ENCODE data around the gene PRRT2.
A peak's percentile ranks its signal among the peaks of the same experiment; 100 is the strongest.

Gene PRRT2

GRCh38 chr16:29806641-29807425 is 5.2 kb upstream of the PRRT2 start:
- peaks cover 49% of the 10 kb centered on the region for H3K79me2 ChIP-seq (ENCODE audit: insufficient read depth, low read length)
- TF ChIP-seq CTCF (conservative IDR thresholded peaks at IDR 0.05; ENCODE audit: low read length) (no peak), EZH2phosphoT487 (IDR thresholded peaks at IDR 0.05; ENCODE audit: borderline replicate concordance) (no peak)
- H3K4me2 ChIP-seq (ENCODE audit: low read depth, low read length, poor library complexity, severe bottlenecking), result peak overlapping the region; percentile 97
- peak overlapping the region; percentile 89 for H3K9ac ChIP-seq (ENCODE audit: low read depth, low read length, poor library complexity, severe bottlenecking)
- H3K4me3 ChIP-seq (ENCODE audit: low read length, poor library complexity, severe bottlenecking), result peak overlapping the region; percentile 97
- peaks cover 59% of the 10 kb centered on the region for H3K36me3 ChIP-seq (ENCODE audit: insufficient read depth, low read length)
- peaks cover 35% of the 10 kb centered on the region for H4K20me1 ChIP-seq (ENCODE audit: insufficient read depth, low read length, poor library complexity, severe bottlenecking)
- H2AFZ ChIP-seq (ENCODE audit: low read length), result no peak overlapping the region
- H3K27me3 ChIP-seq (ENCODE audit: insufficient read depth, low read length, poor library complexity, severe bottlenecking), result no peaks in the 10 kb centered on the region
- H3K4me1 ChIP-seq (ENCODE audit: insufficient read depth, low read length, poor library complexity, severe bottlenecking), result peaks cover 37% of the 10 kb centered on the region
- H3K9me3 ChIP-seq (ENCODE audit: insufficient read depth, low read depth, low read length), result no peaks in the 10 kb centered on the region
- no peaks in the 10 kb centered on the region for H3K9me2 ChIP-seq (replicated peaks; ENCODE audit: low read depth, low read length)
- peaks cover 13% of the 10 kb centered on the region for H3F3A ChIP-seq (ENCODE audit: low read depth)

- peaks cover 51% of the 10 kb centered on the region for H3K36me3 ChIP-seq (ENCODE audit: insufficient read depth, low read length)
- H3K9me3 ChIP-seq (ENCODE audit: insufficient read depth, low read depth, low read length), result no peaks in the 10 kb centered on the region
- H3K4me2 ChIP-seq (ENCODE audit: low read depth, low read length, poor library complexity, severe bottlenecking), result peak overlapping the region; percentile 97
- H3K9me2 ChIP-seq (replicated peaks; ENCODE audit: low read depth, low read length), result no peaks in the 10 kb centered on the region
- TF ChIP-seq EZH2phosphoT487 (IDR thresholded peaks at IDR 0.05; ENCODE audit: borderline replicate concordance) (no peak), CTCF (conservative IDR thresholded peaks at IDR 0.05; ENCODE audit: low read length) (peak; percentile 56)
- peak overlapping the region; percentile 89 for H3K9ac ChIP-seq (ENCODE audit: low read depth, low read length, poor library complexity, severe bottlenecking)
- H3K27me3 ChIP-seq (ENCODE audit: insufficient read depth, low read length, poor library complexity, severe bottlenecking), result no peaks in the 10 kb centered on the region
- H2AFZ ChIP-seq (ENCODE audit: low read length), result no peak overlapping the region
- H3F3A ChIP-seq (ENCODE audit: low read depth), result peaks cover 13% of the 10 kb centered on the region
- peaks cover 47% of the 10 kb centered on the region for H3K79me2 ChIP-seq (ENCODE audit: insufficient read depth, low read length)
- peaks cover 35% of the 10 kb centered on the region for H4K20me1 ChIP-seq (ENCODE audit: insufficient read depth, low read length, poor library complexity, severe bottlenecking)
- H3K4me1 ChIP-seq (ENCODE audit: insufficient read depth, low read length, poor library complexity, severe bottlenecking), result peaks cover 39% of the 10 kb centered on the region
- H3K4me3 ChIP-seq (ENCODE audit: low read length, poor library complexity, severe bottlenecking), result peak overlapping the region; percentile 97
Measured at GRCh38 chr16:29807426-29808218, 4.4 kb upstream of the PRRT2 start.

GRCh38 chr16:29808219-29808900 is 3.6 kb upstream of the PRRT2 start:
- H3K79me2 ChIP-seq (ENCODE audit: insufficient read depth, low read length), result peaks cover 47% of the 10 kb centered on the region
- H3K4me1 ChIP-seq (ENCODE audit: insufficient read depth, low read length, poor library complexity, severe bottlenecking), result peaks cover 42% of the 10 kb centered on the region
- H3K4me2 ChIP-seq (ENCODE audit: low read depth, low read length, poor library complexity, severe bottlenecking), result peak overlapping the region; percentile 97
- H3F3A ChIP-seq (ENCODE audit: low read depth), result peaks cover 10% of the 10 kb centered on the region
- H3K9me3 ChIP-seq (ENCODE audit: insufficient read depth, low read depth, low read length), result no peaks in the 10 kb centered on the region
- H3K4me3 ChIP-seq (ENCODE audit: low read length, poor library complexity, severe bottlenecking), result peak overlapping the region; percentile 97
- H3K27me3 ChIP-seq (ENCODE audit: insufficient read depth, low read length, poor library complexity, severe bottlenecking), result no peaks in the 10 kb centered on the region
- no peaks in the 10 kb centered on the region for H3K9me2 ChIP-seq (replicated peaks; ENCODE audit: low read depth, low read length)
- peak overlapping the region; percentile 89 for H3K9ac ChIP-seq (ENCODE audit: low read depth, low read length, poor library complexity, severe bottlenecking)
- H3K36me3 ChIP-seq (ENCODE audit: insufficient read depth, low read length), result peaks cover 43% of the 10 kb centered on the region
- H2AFZ ChIP-seq (ENCODE audit: low read length), result no peak overlapping the region
- TF ChIP-seq EZH2phosphoT487 (IDR thresholded peaks at IDR 0.05; ENCODE audit: borderline replicate concordance) (no peak), CTCF (conservative IDR thresholded peaks at IDR 0.05; ENCODE audit: low read length) (no peak)
- peaks cover 35% of the 10 kb centered on the region for H4K20me1 ChIP-seq (ENCODE audit: insufficient read depth, low read length, poor library complexity, severe bottlenecking)
